IPS-11a (cell line): Measurements from ENCODE around the gene CCNL2.
"Not testable (repeated sequence)": the region's sequence is repeated elsewhere in the genome, so short reads cannot be mapped to it uniquely, and the experiment has no call there.

Experiments
- H3K4me3 ChIP-seq: one replicate; pipeline ENCODE4 v1.5.1; 2013; ENCODE audit warnings: low read depth, low read length, control low read depth

Gene CCNL2

DNA sequence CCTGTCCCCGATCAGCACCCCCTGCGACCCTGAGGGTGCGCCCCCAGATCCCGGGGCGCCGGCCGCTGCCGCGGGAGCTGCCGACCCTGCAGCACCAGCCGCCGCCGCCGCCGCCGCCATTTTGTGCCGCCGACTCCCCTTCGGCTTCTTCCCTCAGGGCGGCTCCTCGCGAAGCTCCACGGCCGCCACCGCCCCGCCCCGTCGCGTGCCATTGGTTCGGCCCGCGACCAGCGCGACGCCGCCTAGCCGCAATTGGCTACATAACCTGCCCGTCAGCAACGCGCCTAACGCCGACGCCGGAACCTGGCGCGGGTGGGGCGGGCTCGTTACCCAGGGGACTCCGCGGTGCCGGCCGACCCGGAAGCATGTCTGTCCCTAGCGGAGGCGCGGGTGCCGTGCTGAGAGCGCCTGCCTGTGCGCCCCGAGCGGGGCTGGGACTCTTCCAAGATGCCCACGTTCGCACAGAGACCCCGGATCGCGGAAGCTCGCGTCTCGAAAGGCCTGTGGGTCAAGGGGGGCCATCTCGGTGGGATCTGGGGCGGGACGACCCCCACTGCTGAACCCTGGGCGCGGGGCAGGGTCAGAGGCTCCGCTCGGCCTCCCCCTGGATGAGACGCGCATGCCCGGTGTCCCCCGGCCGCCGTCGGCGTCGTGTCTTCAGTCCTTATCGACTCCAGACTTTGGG lies at the start of gene CCNL2:
TSS of gene CCNL2 (minus strand) at position 149 of the 685 bp plus-strand sequence. CDS start at position 120, 29 bp downstream.
- peak within 1 kb of the TSS; percentile 97 for H3K4me3 ChIP-seq

DNA sequence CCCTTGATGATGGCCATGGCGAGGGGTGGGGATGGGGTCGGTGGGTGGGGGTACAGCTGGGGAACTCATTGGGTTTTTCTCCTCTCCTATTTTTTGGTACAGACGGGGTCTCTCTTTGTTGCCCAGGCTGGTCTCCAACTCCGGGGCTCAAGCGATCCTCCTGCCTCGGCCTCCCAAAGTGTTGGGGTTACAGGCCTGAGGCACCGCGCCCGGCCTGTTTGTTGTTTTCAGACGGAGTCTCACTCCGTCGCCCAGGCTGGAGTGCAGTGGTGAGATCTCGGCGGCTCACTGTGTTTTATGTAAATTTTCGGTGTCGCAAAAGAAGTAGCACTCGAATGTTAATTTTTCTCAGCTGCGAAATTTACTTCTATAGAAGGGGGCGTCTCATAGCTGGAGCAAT lies 47.5 kb upstream of the CCNL2 start:
- not testable (repeated sequence) for H3K4me3 ChIP-seq

GRCh38 chr1:1442069-1442770 lies 43.1 kb upstream of the CCNL2 start:
- no peak overlapping the region for H3K4me3 ChIP-seq

DNA sequence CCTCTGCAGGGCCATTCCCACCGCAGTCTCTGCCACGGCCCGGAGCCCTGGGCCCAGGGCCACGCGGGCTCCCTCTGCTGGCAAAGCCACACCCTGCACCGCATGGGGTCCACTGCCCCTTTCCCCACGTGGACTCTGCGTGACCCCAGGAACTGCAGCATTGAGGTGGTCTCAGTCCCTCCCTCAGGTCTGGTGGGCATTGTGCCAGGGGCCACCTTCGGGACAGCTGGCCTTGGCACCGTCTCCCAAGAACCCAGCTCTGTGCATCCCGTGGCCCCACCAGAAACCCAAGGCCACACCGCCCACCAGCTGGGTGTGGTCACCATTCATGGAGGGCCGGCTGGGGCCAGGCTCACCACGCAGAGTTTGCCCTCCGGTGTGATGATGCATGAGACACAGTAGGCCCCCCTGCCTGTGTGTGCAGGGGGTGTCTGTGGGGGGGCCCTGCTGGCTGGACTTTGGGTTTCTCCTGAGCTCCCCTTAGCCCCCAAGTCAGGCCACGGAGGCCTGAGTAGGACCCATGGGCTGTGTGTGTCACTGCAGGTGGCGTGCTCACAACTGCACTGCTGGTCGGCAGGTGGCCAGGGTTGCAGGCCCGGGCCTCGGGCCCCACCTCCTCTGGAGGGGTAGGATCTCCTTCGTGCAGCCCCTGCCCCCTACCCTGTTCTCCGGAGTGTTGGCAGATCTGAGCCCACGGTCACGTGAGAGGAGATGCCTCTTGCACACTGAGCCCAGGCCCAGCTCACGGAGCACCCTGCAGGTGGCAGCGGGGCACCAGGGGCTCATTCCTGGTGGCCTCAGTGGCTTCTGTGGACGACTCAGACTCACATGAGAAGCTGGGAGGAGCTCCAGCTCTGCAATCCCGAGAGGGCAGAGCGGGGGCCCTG lies 42.1 kb upstream of the CCNL2 start:
- no peak overlapping the region for H3K4me3 ChIP-seq

- H3K4me3 ChIP-seq, result no peak overlapping the region
Observed at GRCh38 chr1:1440262-1441001, 41.3 kb upstream of the CCNL2 start.

GRCh38 chr1:1439546-1440261 lies 40.6 kb upstream of the CCNL2 start:
- H3K4me3 ChIP-seq, result no peak overlapping the region

DNA sequence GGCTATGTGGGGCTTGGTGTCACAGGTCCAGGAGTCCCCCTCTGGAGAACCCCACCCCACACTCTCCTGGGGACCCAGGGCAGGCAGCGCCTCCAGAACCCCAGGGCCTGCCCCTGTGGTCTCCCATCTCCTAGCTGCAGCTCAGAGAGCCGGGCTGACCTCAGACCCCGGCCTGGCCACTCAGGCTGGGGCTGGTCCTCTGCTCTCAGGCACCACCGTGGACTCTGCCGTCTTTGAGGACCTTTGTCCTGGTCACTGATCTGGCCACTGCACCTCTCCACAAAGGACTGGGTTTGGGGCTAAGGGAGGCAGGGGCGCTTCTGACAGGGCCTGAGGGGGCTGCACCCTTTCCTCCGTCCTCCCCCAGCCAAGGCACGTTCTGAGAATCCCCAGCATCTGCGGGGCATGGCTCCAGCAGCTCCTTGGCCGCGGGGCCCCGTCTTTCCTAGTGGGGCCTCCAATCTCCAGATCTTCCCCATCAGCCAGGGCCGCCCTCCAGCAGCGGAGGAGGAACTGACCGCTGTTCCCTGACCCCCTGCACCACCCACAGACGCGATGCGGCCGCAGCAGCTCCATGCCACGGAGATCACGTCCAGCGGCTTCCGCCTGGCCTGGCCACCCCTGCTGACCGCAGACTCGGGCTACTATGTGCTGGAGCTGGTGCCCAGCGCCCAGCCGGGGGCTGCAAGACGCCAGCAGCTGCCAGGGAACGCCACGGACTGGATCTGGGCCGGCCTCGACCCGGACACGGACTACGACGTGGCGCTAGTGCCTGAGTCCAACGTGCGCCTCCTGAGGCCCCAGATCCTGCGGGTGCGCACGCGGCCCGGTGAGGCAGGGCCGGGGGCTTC lies 39.6 kb upstream of the CCNL2 start:
- H3K4me3 ChIP-seq, result no peak overlapping the region

DNA sequence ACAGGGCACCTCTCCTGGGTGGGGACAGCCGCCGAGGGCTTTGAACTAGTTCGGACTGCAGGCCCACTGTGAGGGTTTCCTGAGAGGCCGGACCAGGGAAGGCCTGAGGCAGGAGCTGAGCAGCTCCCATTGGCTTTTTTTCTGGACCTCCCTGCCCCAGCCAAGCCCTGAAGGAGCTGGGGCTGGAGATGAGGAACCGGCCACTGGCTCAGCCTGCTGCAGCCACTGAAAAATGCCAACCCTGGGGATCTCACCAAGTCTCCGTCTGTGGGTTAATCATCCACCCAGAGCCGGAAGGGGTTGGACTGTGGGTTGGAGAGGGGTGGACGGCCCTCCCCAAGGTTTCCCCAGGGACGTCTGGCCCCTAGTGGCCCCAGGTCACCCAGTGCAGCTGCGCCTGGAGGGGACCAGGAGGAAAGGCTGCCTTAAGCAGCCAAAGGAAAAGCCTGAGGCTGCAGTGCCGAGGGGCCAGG lies 38.8 kb upstream of the CCNL2 start:
- H3K4me3 ChIP-seq, result no peak overlapping the region

GRCh38 chr1:1437033-1437903 lies 38.1 kb upstream of the CCNL2 start:
- no peak overlapping the region for H3K4me3 ChIP-seq

GRCh38 chr1:1436630-1437032 lies 37.5 kb upstream of the CCNL2 start:
- H3K4me3 ChIP-seq, result peak overlapping the region; percentile 38

GRCh38 chr1:1435911-1436629 lies 36.9 kb upstream of the CCNL2 start:
- H3K4me3 ChIP-seq, result peak overlapping the region; percentile 38

GRCh38 chr1:1435106-1435903 lies 36.2 kb upstream of the CCNL2 start, which contains the start of gene VWA1:
Gene VWA1, plus strand, starts transcription at chr1:1435690. Its CDS starts 59 bp downstream, at chr1:1435749.
- peak within 1 kb of the TSS; percentile 38 for H3K4me3 ChIP-seq

- H3K4me3 ChIP-seq, result no peak overlapping the region
Observed at GRCh38 chr1:1434824-1435105, 35.6 kb upstream of the CCNL2 start.

GRCh38 chr1:1434131-1434823 lies 35.1 kb upstream of the CCNL2 start:
- no peak overlapping the region for H3K4me3 ChIP-seq

DNA sequence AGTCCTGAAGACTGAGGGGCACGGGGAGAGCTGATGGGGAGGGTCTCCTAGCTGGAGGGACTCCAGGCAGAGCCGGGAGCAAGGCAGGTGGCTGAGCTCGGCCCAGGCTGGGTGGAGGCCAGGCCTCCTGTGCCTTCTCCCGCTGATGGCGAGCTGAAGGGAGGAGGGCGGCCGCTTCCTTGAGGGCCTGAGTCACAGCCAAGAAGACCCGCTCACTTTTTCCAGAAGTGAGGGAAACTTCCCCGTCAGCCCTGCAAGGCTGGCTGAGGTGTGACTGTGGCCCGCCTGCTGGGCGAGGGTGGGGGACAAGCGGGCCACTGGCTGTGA lies 34.6 kb upstream of the CCNL2 start:
- H3K4me3 ChIP-seq, result no peak overlapping the region
